ENCODE results near the gene TPRN.

GRCh38 chr9:137191245-137191644 is 9.3 kb downstream of the TPRN start:
- TF ChIP-seq CTCF (IDR thresholded peaks at IDR 0.05) (no peak), POLR2A (IDR thresholded peaks at IDR 0.05) (no peak)

Measured in body of pancreas (tissue), 4 donors.